Measurements from ENCODE around the gene PDE8B. TPM values are rescaled to one million over a fixed set of nuclear protein-coding genes. Genes with fewer than 3 reads are reported as not detected.
"Not testable (repeated sequence)": the region's sequence is repeated elsewhere in the genome, so short reads cannot be mapped to it uniquely, and the experiment has no call there.

The PDE8B gene
- total and polyA plus RNA-seq, 2 donors, result 0.38 to 1.5 TPM

- no peak for DNase-seq (ENCODE audit: low read depth in 6 of 9, low spot score in 9 of 9)
- no peaks in the 10 kb centered on the region for H3K36me3 ChIP-seq (ENCODE audit: control insufficient read depth in 2 of 2, insufficient read depth in 2 of 2, low read length in 1 of 2)
- H3K4me1 ChIP-seq (ENCODE audit: control insufficient read depth in 2 of 2, insufficient read depth in 2 of 2, low read length in 2 of 2), result no peaks in the 10 kb centered on the region
- no peak overlapping the region for H3K4me3 ChIP-seq (ENCODE audit: low read length in 2 of 2)
- no peaks in the 10 kb centered on the region for H3K9me3 ChIP-seq (ENCODE audit: control insufficient read depth in 2 of 2, insufficient read depth in 1 of 2, low read length in 1 of 2)
- H3K27me3 ChIP-seq (ENCODE audit: control insufficient read depth in 2 of 2, insufficient read depth in 1 of 2, low read length in 1 of 2), result no peaks in the 10 kb centered on the region
- H3K27ac ChIP-seq (ENCODE audit: low read depth in 1 of 2, low read length in 1 of 2), result no peak overlapping the region
- WGBS, result 91% methylated on average over 2 of the region's 2 CpGs
Observed at GRCh38 chr5:77369566-77369965, 159.1 kb downstream of the PDE8B start.

DNA sequence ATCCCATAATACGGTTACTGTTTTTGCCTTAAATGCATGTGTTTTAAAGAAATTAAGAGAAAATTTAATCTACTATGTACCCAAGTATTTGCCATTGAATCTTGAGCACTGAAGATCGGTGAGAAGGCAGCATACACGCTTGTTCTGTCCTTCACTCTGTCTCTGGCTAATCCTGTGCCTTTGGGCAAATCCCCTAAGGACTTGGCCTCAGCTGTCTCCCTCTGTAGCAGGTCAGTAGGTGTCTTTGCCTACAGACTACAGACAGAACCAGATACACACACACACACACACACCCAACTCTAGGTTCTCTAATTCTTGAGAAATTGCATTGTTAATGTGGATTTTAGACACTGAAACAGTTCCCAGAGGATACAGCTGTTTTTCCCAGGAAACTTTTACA lies 164.2 kb downstream of the PDE8B start:
- H3K4me1 ChIP-seq (ENCODE audit: control insufficient read depth in 2 of 2, insufficient read depth in 2 of 2, low read length in 2 of 2), result no peaks in the 10 kb centered on the region
- no peak for DNase-seq (ENCODE audit: low read depth in 6 of 9, low spot score in 9 of 9)
- no peak overlapping the region for H3K27ac ChIP-seq (ENCODE audit: low read depth in 1 of 2, low read length in 1 of 2)
- no peaks in the 10 kb centered on the region for H3K36me3 ChIP-seq (ENCODE audit: control insufficient read depth in 2 of 2, insufficient read depth in 2 of 2, low read length in 1 of 2)
- no peaks in the 10 kb centered on the region for H3K27me3 ChIP-seq (ENCODE audit: control insufficient read depth in 2 of 2, insufficient read depth in 1 of 2, low read length in 1 of 2)
- no peak overlapping the region for H3K4me3 ChIP-seq (ENCODE audit: low read length in 2 of 2)
- no peaks in the 10 kb centered on the region for H3K9me3 ChIP-seq (ENCODE audit: control insufficient read depth in 2 of 2, insufficient read depth in 1 of 2, low read length in 1 of 2)
- WGBS, result 66% methylated on average over 3 of the region's 3 CpGs

- no peak for DNase-seq (ENCODE audit: low read depth in 6 of 9, low spot score in 9 of 9)
- Histone ChIP-seq H3K27ac (ENCODE audit: low read depth in 1 of 2, low read length in 1 of 2) (no peak overlapping the region), H3K27me3 (ENCODE audit: control insufficient read depth in 2 of 2, insufficient read depth in 1 of 2, low read length in 1 of 2) (no peaks in the 10 kb centered on the region), H3K4me3 (ENCODE audit: low read length in 2 of 2) (no peak overlapping the region), H3K9me3 (ENCODE audit: control insufficient read depth in 2 of 2, insufficient read depth in 1 of 2, low read length in 1 of 2) (no peaks in the 10 kb centered on the region), H3K4me1 (ENCODE audit: control insufficient read depth in 2 of 2, insufficient read depth in 2 of 2, low read length in 2 of 2) (no peaks in the 10 kb centered on the region), H3K36me3 (ENCODE audit: control insufficient read depth in 2 of 2, insufficient read depth in 2 of 2, low read length in 1 of 2) (no peaks in the 10 kb centered on the region)
- WGBS, result 96% methylated on average over 5 of the region's 5 CpGs
Observed at GRCh38 chr5:77376609-77377300, 166.3 kb downstream of the PDE8B start.

- no peak overlapping the region for H3K4me3 ChIP-seq (ENCODE audit: low read length in 2 of 2)
- no peaks in the 10 kb centered on the region for H3K36me3 ChIP-seq (ENCODE audit: control insufficient read depth in 2 of 2, insufficient read depth in 2 of 2, low read length in 1 of 2)
- no peaks in the 10 kb centered on the region for H3K27me3 ChIP-seq (ENCODE audit: control insufficient read depth in 2 of 2, insufficient read depth in 1 of 2, low read length in 1 of 2)
- no peaks in the 10 kb centered on the region for H3K4me1 ChIP-seq (ENCODE audit: control insufficient read depth in 2 of 2, insufficient read depth in 2 of 2, low read length in 2 of 2)
- DNase-seq (ENCODE audit: low read depth in 6 of 9, low spot score in 9 of 9), result no peak
- no peaks in the 10 kb centered on the region for H3K9me3 ChIP-seq (ENCODE audit: control insufficient read depth in 2 of 2, insufficient read depth in 1 of 2, low read length in 1 of 2)
- WGBS, result 82% methylated on average over 6 of the region's 6 CpGs
- no peak overlapping the region for H3K27ac ChIP-seq (ENCODE audit: low read depth in 1 of 2, low read length in 1 of 2)
Observed at GRCh38 chr5:77379558-77380061, 169.1 kb downstream of the PDE8B start.

GRCh38 chr5:77380636-77381035 lies 170.2 kb downstream of the PDE8B start:
- Histone ChIP-seq H3K9me3 (ENCODE audit: control insufficient read depth in 2 of 2, insufficient read depth in 1 of 2, low read length in 1 of 2) (no peaks in the 10 kb centered on the region), H3K27me3 (ENCODE audit: control insufficient read depth in 2 of 2, insufficient read depth in 1 of 2, low read length in 1 of 2) (no peaks in the 10 kb centered on the region), H3K4me3 (ENCODE audit: low read length in 2 of 2) (no peak overlapping the region), H3K4me1 (ENCODE audit: control insufficient read depth in 2 of 2, insufficient read depth in 2 of 2, low read length in 2 of 2) (no peaks in the 10 kb centered on the region), H3K27ac (ENCODE audit: low read depth in 1 of 2, low read length in 1 of 2) (no peak overlapping the region), H3K36me3 (ENCODE audit: control insufficient read depth in 2 of 2, insufficient read depth in 2 of 2, low read length in 1 of 2) (no peaks in the 10 kb centered on the region)
- 96% methylated on average over 4 of the region's 4 CpGs for WGBS
- DNase-seq (ENCODE audit: low read depth in 6 of 9, low spot score in 9 of 9), result no peak

- not testable (repeated sequence) for H3K4me3 ChIP-seq (ENCODE audit: low read length in 2 of 2); H3K36me3 ChIP-seq (ENCODE audit: control insufficient read depth in 2 of 2, insufficient read depth in 2 of 2, low read length in 1 of 2); H3K9me3 ChIP-seq (ENCODE audit: control insufficient read depth in 2 of 2, insufficient read depth in 1 of 2, low read length in 1 of 2); H3K4me1 ChIP-seq (ENCODE audit: control insufficient read depth in 2 of 2, insufficient read depth in 2 of 2, low read length in 2 of 2); H3K27me3 ChIP-seq (ENCODE audit: control insufficient read depth in 2 of 2, insufficient read depth in 1 of 2, low read length in 1 of 2); DNase-seq (ENCODE audit: low read depth in 6 of 9, low spot score in 9 of 9); H3K27ac ChIP-seq (ENCODE audit: low read depth in 1 of 2, low read length in 1 of 2)
- WGBS, result 94% methylated on average over 2 of the region's 2 CpGs
Observed at GRCh38 chr5:77383336-77383735, 172.9 kb downstream of the PDE8B start.

DNA sequence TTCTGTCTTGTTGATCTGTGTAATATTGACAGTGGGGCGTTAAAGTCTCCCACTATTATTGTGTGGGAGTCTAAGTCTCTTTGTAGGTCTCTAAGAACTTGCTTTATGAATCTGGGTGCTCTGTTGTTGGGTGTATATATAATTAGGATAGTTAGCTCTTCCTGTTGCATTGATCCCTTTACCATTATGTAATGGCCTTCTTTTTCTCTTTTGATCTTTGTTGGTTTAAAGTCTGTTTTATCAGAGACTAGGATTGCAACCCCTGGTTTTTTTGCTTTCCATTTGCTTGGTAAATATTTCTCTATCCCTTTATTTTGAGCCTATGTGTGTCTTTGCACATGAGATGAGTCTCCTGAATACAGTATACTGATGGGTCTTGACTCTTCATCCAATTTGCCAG lies 175.9 kb downstream of the PDE8B start:
- H3K9me3 ChIP-seq (ENCODE audit: control insufficient read depth in 2 of 2, insufficient read depth in 1 of 2, low read length in 1 of 2); H3K4me1 ChIP-seq (ENCODE audit: control insufficient read depth in 2 of 2, insufficient read depth in 2 of 2, low read length in 2 of 2); H3K27ac ChIP-seq (ENCODE audit: low read depth in 1 of 2, low read length in 1 of 2); H3K36me3 ChIP-seq (ENCODE audit: control insufficient read depth in 2 of 2, insufficient read depth in 2 of 2, low read length in 1 of 2); H3K4me3 ChIP-seq (ENCODE audit: low read length in 2 of 2); H3K27me3 ChIP-seq (ENCODE audit: control insufficient read depth in 2 of 2, insufficient read depth in 1 of 2, low read length in 1 of 2); DNase-seq (ENCODE audit: low read depth in 6 of 9, low spot score in 9 of 9): not testable (repeated sequence)
- WGBS, result 100% methylated on average over 1 of the region's 1 CpG

DNA sequence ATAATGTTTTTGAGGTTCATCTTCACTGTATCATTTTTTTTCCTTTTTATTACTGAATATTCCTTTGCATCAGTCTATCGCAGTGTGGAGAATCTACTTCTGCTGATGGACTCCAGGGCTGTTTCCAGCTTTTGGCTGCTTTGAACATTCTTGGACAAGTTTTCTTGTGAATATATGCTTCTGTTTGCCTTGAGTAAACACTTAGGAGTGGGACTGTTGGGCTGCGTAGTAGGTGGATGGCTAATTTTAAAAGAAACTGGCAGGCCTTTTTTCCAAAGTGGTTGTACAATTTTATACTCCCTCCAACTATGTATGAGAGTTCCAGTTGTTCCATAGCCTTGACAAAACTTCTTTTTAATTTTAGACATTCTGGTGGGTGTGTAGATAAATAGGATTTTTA lies 179.3 kb downstream of the PDE8B start:
- Histone ChIP-seq H3K27me3 (ENCODE audit: control insufficient read depth in 2 of 2, insufficient read depth in 1 of 2, low read length in 1 of 2) (no peaks in the 10 kb centered on the region), H3K4me1 (ENCODE audit: control insufficient read depth in 2 of 2, insufficient read depth in 2 of 2, low read length in 2 of 2) (no peaks in the 10 kb centered on the region), H3K9me3 (ENCODE audit: control insufficient read depth in 2 of 2, insufficient read depth in 1 of 2, low read length in 1 of 2) (no peaks in the 10 kb centered on the region), H3K4me3 (ENCODE audit: low read length in 2 of 2) (no peak overlapping the region), H3K27ac (ENCODE audit: low read depth in 1 of 2, low read length in 1 of 2) (no peak overlapping the region), H3K36me3 (ENCODE audit: control insufficient read depth in 2 of 2, insufficient read depth in 2 of 2, low read length in 1 of 2) (no peaks in the 10 kb centered on the region)
- 99% methylated on average over 2 of the region's 2 CpGs for WGBS
- DNase-seq (ENCODE audit: low read depth in 6 of 9, low spot score in 9 of 9), result no peak

DNA sequence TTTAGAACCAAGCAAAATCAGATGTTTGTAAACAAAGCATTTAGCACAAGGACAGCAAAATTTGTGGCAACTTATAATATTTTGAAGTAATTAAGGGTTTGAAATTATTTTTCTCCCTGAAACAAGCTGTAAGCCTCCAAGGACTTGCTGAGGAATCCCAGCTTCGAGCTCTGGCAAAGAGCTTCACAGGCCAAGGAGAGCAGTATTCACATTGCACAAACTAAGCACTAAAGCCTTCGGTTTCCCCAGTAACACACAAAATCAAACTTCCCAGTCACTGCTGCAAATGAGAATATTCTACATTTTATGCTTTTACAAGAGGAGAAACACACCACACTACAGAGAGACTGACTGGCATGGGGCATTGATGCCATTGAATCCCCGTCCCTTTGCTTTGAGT lies 179.7 kb downstream of the PDE8B start:
- Histone ChIP-seq H3K27ac (ENCODE audit: low read depth in 1 of 2, low read length in 1 of 2) (no peak overlapping the region), H3K4me3 (ENCODE audit: low read length in 2 of 2) (no peak overlapping the region), H3K27me3 (ENCODE audit: control insufficient read depth in 2 of 2, insufficient read depth in 1 of 2, low read length in 1 of 2) (no peaks in the 10 kb centered on the region), H3K9me3 (ENCODE audit: control insufficient read depth in 2 of 2, insufficient read depth in 1 of 2, low read length in 1 of 2) (no peaks in the 10 kb centered on the region), H3K4me1 (ENCODE audit: control insufficient read depth in 2 of 2, insufficient read depth in 2 of 2, low read length in 2 of 2) (no peaks in the 10 kb centered on the region), H3K36me3 (ENCODE audit: control insufficient read depth in 2 of 2, insufficient read depth in 2 of 2, low read length in 1 of 2) (no peaks in the 10 kb centered on the region)
- DNase-seq (ENCODE audit: low read depth in 6 of 9, low spot score in 9 of 9), result no peak
- 96% methylated on average over 3 of the region's 3 CpGs for WGBS
